Vagina (tissue), 2 donors: ENCODE data around the gene VLDLR. TPM values are rescaled to one million over a fixed set of nuclear protein-coding genes. Genes with fewer than 3 reads are reported as not detected.

ENCODE experiments used
- DNase-seq, 2 donors: peaks; one replicate each; pipeline ENCODE4 v3.0.0-alpha.2; 2017; ENCODE audit errors: extremely low spot score in 2 of 2
- H3K27ac ChIP-seq: fragments of 200-600 bp; sonication (generic); one replicate; pipeline ENCODE4 v1.5.1; 2019
- H3K27me3 ChIP-seq: fragments of 200-600 bp; sonication (generic); one replicate; pipeline ENCODE4 v1.5.1; 2019
- H3K36me3 ChIP-seq, 2 donors: fragments of 200-600 bp; sonication (generic); one replicate each; pipeline ENCODE4 v1.5.1; 2017 to 2019
- H3K4me1 ChIP-seq: fragments of 200-600 bp; sonication (generic); one replicate; pipeline ENCODE4 v1.5.1; 2019
- H3K4me3 ChIP-seq, 2 donors: fragments of 200-600 bp; sonication (generic); 1 replicate in 1 of 2; 2 replicates in 1 of 2; pipeline ENCODE4 v1.5.1; 2016 to 2019
- H3K9me3 ChIP-seq: fragments of 200-600 bp; sonication (generic); one replicate; pipeline ENCODE4 v1.5.1; 2019
- POLR2A ChIP-seq, 2 donors: fragments of 450-650 bp; IDR thresholded peaks; one replicate each; pipeline ENCODE4 v1.6.1; 2017; ENCODE audit warnings: antibody characterized with exemption in 2 of 2, mild to moderate bottlenecking in 2 of 2, moderate library complexity in 2 of 2
- POLR2AphosphoS5 ChIP-seq, 2 donors: sonication (generic); formaldehyde crosslinking; IDR thresholded peaks; one replicate each; pipeline ENCODE4 v1.9.0; 2017; ENCODE audit warnings: antibody characterized with exemption in 2 of 2, mild to moderate bottlenecking in 2 of 2, low read depth in 1 of 2; ENCODE audit not compliant: insufficient read depth in 1 of 2
- intact Hi-C: fragments of 100-400 bp; cut with DNase I; formaldehyde crosslinking; loops from one replicate; pipeline ENCODE4 v1.15.1; 2023
- total RNA-seq: library from RNA; depleted of rRNA; stranded (reverse); fragments of >200 nt; gene quantifications from one replicate; pipeline ENCODE4 v1.2.3, GENCODE V29; 2016
- TF ChIP-seq, protein P1 (sequence below), 3 experiments: fragments of 450-650 bp in 2 of 3; fragments of 200-600 bp in 1 of 3; sonication (generic) in 1 of 3; IDR thresholded peaks; one replicate each; pipeline ENCODE4 v1.5.1; 2017 to 2019; ENCODE audit warnings: antibody characterized with exemption in 3 of 3, mild to moderate bottlenecking in 2 of 3, moderate library complexity in 2 of 3

Gene VLDLR
- total RNA-seq, 1 donor from 2014 or later = 4.7 TPM

DNA sequence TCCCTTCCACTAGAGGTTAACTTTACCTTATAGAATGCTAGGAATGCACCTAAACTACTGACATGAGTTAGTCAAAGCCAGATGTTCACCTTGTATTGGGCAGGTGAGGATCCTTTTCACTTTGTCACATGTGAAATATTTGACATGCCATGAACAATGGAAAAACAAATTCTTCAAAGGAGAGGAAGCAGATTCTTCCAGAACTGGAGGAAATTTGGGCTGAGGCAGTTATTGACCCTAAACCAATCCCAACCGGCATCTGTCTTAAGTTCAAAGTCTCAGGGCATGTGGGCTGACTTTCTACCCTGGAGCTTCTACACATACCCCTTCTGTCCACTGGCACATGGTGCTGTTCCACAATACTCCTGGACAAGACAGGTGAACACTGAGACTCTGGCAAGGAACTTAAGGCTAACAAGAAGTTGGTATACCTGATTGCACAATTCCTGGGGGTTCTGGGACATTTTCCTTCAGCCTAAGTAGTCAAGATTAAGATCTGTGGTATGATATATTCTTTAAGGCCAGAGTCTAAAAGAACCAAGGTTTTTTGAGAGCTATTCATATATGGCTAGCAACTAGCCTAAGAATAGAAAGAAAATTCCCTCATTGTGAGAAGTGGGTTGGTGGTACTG is 2.6 kb downstream of the VLDLR start:
- Histone ChIP-seq H3K27me3 (no peaks in the 10 kb centered on the region), H3K4me3 (no peak overlapping the region), H3K4me1 (peaks cover 14% of the 10 kb centered on the region), H3K27ac (no peak overlapping the region), H3K36me3 (no peaks in the 10 kb centered on the region), H3K9me3 (no peaks in the 10 kb centered on the region)
- intact Hi-C loops = no loop called here
- DNase-seq = no peak
- TF ChIP-seq POLR2AphosphoS5 (IDR thresholded peaks at IDR 0.05; ENCODE audit: insufficient read depth in 1 of 2, low read depth in 1 of 2) (no peak), POLR2A (IDR thresholded peaks at IDR 0.05) (no peak)
- TF ChIP-seq, protein P1, sequence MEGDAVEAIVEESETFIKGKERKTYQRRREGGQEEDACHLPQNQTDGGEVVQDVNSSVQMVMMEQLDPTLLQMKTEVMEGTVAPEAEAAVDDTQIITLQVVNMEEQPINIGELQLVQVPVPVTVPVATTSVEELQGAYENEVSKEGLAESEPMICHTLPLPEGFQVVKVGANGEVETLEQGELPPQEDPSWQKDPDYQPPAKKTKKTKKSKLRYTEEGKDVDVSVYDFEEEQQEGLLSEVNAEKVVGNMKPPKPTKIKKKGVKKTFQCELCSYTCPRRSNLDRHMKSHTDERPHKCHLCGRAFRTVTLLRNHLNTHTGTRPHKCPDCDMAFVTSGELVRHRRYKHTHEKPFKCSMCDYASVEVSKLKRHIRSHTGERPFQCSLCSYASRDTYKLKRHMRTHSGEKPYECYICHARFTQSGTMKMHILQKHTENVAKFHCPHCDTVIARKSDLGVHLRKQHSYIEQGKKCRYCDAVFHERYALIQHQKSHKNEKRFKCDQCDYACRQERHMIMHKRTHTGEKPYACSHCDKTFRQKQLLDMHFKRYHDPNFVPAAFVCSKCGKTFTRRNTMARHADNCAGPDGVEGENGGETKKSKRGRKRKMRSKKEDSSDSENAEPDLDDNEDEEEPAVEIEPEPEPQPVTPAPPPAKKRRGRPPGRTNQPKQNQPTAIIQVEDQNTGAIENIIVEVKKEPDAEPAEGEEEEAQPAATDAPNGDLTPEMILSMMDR (IDR thresholded peaks at IDR 0.05) = no peak

DNA sequence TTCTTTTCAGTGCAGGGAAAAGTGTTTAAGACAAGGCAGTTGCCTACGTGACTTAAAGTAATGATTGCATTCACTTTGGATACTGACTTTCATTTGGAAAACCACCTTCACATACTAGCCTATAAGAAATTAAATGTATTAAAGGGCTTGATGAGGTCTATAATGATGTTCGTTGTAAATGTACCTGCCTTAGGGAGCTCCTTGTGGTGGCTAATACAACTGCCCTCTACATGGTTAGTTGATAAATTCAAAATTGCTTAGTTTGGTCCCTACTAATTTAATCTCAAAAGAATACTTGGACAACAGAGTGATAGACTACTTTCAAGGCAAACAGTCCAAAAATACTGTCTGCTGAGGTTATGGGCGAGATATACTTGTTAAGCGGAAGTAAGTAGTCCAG is 3.8 kb downstream of the VLDLR start:
- no peak for DNase-seq
- Histone ChIP-seq H3K4me3 (no peak overlapping the region), H3K36me3 (no peaks in the 10 kb centered on the region), H3K27ac (no peak overlapping the region), H3K9me3 (no peaks in the 10 kb centered on the region), H3K4me1 (peaks cover 14% of the 10 kb centered on the region), H3K27me3 (no peaks in the 10 kb centered on the region)
- intact Hi-C loops = no loop called here
- TF ChIP-seq, protein P1 (IDR thresholded peaks at IDR 0.05) = no peak
- no peak for TF ChIP-seq POLR2A (IDR thresholded peaks at IDR 0.05)
- no peak for TF ChIP-seq POLR2AphosphoS5 (IDR thresholded peaks at IDR 0.05; ENCODE audit: insufficient read depth in 1 of 2, low read depth in 1 of 2)

DNA sequence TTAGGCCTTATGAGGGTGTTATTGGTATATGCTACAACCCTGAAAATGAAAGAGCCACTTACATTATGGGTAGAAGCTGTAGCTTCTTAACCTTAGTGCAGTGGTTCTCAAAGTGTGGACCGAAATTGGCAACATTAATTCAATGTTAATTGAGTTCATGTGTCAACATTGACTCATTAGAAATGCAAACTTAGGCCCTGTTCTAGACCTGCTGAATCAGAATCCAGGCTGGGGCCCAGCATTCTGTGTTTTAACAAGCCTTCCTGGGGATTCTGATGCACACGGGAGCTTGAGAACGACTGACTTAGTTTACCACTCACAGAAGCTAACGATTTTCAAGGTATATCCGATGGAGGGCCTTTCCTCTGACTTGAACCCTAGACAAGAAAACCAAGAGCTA is 7.3 kb downstream of the VLDLR start:
- Histone ChIP-seq H3K27me3 (no peaks in the 10 kb centered on the region), H3K36me3 (no peaks in the 10 kb centered on the region), H3K27ac (no peak overlapping the region), H3K4me3 (no peak overlapping the region), H3K4me1 (peaks cover 3% of the 10 kb centered on the region), H3K9me3 (no peaks in the 10 kb centered on the region)
- intact Hi-C loops = no loop called here
- TF ChIP-seq POLR2AphosphoS5 (IDR thresholded peaks at IDR 0.05; ENCODE audit: insufficient read depth in 1 of 2, low read depth in 1 of 2) (no peak), POLR2A (IDR thresholded peaks at IDR 0.05) (no peak)
- TF ChIP-seq, protein P1 (IDR thresholded peaks at IDR 0.05) = no peak
- DNase-seq = no peak

DNA sequence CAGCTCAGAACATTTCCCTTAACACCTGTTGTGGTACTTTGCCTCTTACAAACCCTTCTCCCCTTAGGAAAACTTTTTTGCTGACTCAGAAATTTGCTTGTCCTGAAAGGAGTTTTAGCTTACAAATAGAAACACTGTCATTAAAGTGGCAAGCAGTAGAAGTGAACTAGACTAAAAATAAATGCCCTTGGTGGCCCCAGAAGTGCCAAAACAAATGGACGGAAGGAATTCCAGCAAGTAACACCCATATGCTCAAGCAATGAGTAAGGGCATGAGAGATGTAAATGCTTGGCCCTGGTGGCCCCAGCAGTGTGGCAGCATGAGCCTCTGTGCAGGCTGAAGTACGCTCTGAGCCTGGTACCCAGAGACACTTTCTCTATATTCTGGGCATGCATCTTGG is 8.6 kb downstream of the VLDLR start:
- H3K4me3 ChIP-seq = no peak overlapping the region
- peaks cover 8% of the 10 kb centered on the region for H3K4me1 ChIP-seq
- H3K27ac ChIP-seq = no peak overlapping the region
- intact Hi-C loops = no loop called here
- no peaks in the 10 kb centered on the region for H3K27me3 ChIP-seq
- DNase-seq = no peak
- TF ChIP-seq POLR2AphosphoS5 (IDR thresholded peaks at IDR 0.05; ENCODE audit: insufficient read depth in 1 of 2, low read depth in 1 of 2) (no peak), POLR2A (IDR thresholded peaks at IDR 0.05) (no peak)
- TF ChIP-seq, protein P1 (IDR thresholded peaks at IDR 0.05) = no peak
- H3K36me3 ChIP-seq = no peaks in the 10 kb centered on the region
- no peaks in the 10 kb centered on the region for H3K9me3 ChIP-seq

DNA sequence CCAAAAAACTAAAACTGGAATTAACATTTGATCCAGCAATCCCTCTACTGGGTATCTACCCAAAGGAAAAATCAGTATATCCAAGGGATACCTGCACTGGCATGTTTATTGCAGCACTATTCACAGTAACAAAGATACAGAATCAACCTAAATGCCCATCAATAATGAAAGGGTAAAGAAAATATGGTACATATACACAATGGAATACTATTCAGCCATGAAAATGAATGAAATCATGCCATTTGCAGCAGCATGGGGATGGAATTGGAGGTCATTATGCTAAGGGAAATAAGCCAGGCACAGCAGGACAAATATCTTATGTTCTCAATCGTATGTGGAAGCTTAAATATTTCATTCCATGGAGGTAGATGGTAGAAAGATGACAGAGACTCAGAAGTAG is 9.7 kb downstream of the VLDLR start:
- Histone ChIP-seq H3K4me3 (no peak overlapping the region), H3K36me3 (no peaks in the 10 kb centered on the region), H3K4me1 (peaks cover 8% of the 10 kb centered on the region), H3K27ac (no peak overlapping the region), H3K27me3 (no peaks in the 10 kb centered on the region), H3K9me3 (no peaks in the 10 kb centered on the region)
- TF ChIP-seq POLR2AphosphoS5 (IDR thresholded peaks at IDR 0.05; ENCODE audit: insufficient read depth in 1 of 2, low read depth in 1 of 2) (no peak), POLR2A (IDR thresholded peaks at IDR 0.05) (no peak)
- TF ChIP-seq, protein P1 (IDR thresholded peaks at IDR 0.05) = no peak
- intact Hi-C loops = no loop called here
- DNase-seq = no peak
